PC-9 (cell line): ENCODE results near the gene TUFT1. TPM values are rescaled to one million over a fixed set of nuclear protein-coding genes. Genes with fewer than 3 reads are reported as not detected.
A peak's percentile ranks its signal among the peaks of the same experiment; 100 is the strongest.

ENCODE experiments used
- BruUV-seq: library from RNA; stranded (reverse); fragments of 400-500 nt; replicated peaks from 2 replicates; lab custom pipeline; 2021; lab: Mats Ljungman, UMichigan
- CTCF ChIA-PET: fragments of 300-600 bp; sonication (Branson Sonifier 250); formaldehyde crosslinking; loops from one replicate; lab custom pipeline; 2022; ENCODE audit warnings: antibody characterized with exemption; lab: Charles Lee
- POLR2A ChIA-PET: fragments of 300-600 bp; sonication (Branson Sonifier 250); formaldehyde crosslinking; loops from one replicate; lab custom pipeline; 2022; ENCODE audit warnings: antibody characterized with exemption; ENCODE audit not compliant: unreplicated experiment; lab: Charles Lee
- DNase-seq, 2 experiments: peaks; one replicate each; pipeline versions ENCODE4 v3.0.0 to v3.0.0-alpha.2; 2015 to 2022; ENCODE audit warnings: mixed read lengths in 1 of 2
- H2AFZ ChIP-seq: fragments of 200-600 bp; sonication (generic); 2 replicates; pipeline ENCODE4 v1.8.1; 2017; ENCODE audit warnings: antibody characterized with exemption
- H3F3A ChIP-seq: fragments of 200-600 bp; sonication (generic); 2 replicates; pipeline ENCODE4 v1.8.1; 2017; ENCODE audit warnings: antibody characterized with exemption, mild to moderate bottlenecking, low read depth; ENCODE audit not compliant: insufficient read depth
- H3K27ac ChIP-seq: fragments of 200-600 bp; sonication (generic); 2 replicates; pipeline ENCODE4 v1.6.1; 2016; ENCODE audit warnings: mixed run types
- H3K27me3 ChIP-seq: fragments of 200-600 bp; sonication (generic); 2 replicates; pipeline ENCODE4 v1.6.1; 2016; ENCODE audit warnings: low read depth, mixed run types; ENCODE audit not compliant: insufficient read depth
- H3K36me3 ChIP-seq: fragments of 200-600 bp; sonication (generic); 2 replicates; pipeline ENCODE4 v1.6.1; 2016; ENCODE audit warnings: low read depth, mixed run types
- H3K4me1 ChIP-seq: fragments of 200-600 bp; sonication (generic); replicated peaks from 2 replicates; pipeline ENCODE4 v1.6.1; 2016; ENCODE audit warnings: mixed run types; ENCODE audit not compliant: insufficient read depth
- H3K4me2 ChIP-seq: fragments of 200-600 bp; sonication (generic); 2 replicates; pipeline ENCODE4 v1.6.1; 2017; ENCODE audit warnings: mixed run types
- H3K4me3 ChIP-seq: fragments of 200-600 bp; sonication (generic); 2 replicates; pipeline ENCODE4 v1.6.1; 2016; ENCODE audit warnings: mixed run types
- H3K79me2 ChIP-seq: fragments of 200-600 bp; sonication (generic); 2 replicates; pipeline ENCODE4 v1.6.1; 2017; ENCODE audit warnings: low read depth, mixed run types
- H3K9me2 ChIP-seq: fragments of 200-600 bp; sonication (generic); 2 replicates; pipeline ENCODE4 v1.8.1; 2017; ENCODE audit warnings: mild to moderate bottlenecking; ENCODE audit not compliant: insufficient read depth
- H3K9me3 ChIP-seq: fragments of 200-600 bp; sonication (generic); 2 replicates; pipeline ENCODE4 v1.8.1; 2016; ENCODE audit warnings: low read depth; ENCODE audit not compliant: insufficient read depth
- H4K20me1 ChIP-seq: fragments of 200-600 bp; sonication (generic); 2 replicates; pipeline ENCODE4 v1.8.1; 2017; ENCODE audit not compliant: insufficient read depth
- EZH2 ChIP-seq: fragments of 200-600 bp; sonication (generic); IDR thresholded peaks from 2 replicates; pipeline ENCODE4 v1.8.0; 2017; ENCODE audit warnings: antibody characterized with exemption, low read depth
- intact Hi-C: fragments of 100-400 bp; cut with micrococcal nuclease; formaldehyde crosslinking; loops from one replicate; pipeline ENCODE4 v1.10.0; 2022; ENCODE audit not compliant: unreplicated experiment
- total RNA-seq: library from RNA; stranded (reverse); gene quantifications from 2 replicates; pipeline ENCODE4 v1.2.3, GENCODE V29; 2021
- TF ChIP-seq, protein P1 (sequence below): fragments of 200-600 bp; sonication (generic); conservative IDR thresholded peaks from 2 replicates; pipeline ENCODE4 v1.6.1; 2017; ENCODE audit warnings: mixed run types, antibody characterized with exemption, mild to moderate bottlenecking, moderate library complexity

Gene TUFT1
- total RNA-seq, 1 experiment from 2014 or later = 35.3 TPM

DNA sequence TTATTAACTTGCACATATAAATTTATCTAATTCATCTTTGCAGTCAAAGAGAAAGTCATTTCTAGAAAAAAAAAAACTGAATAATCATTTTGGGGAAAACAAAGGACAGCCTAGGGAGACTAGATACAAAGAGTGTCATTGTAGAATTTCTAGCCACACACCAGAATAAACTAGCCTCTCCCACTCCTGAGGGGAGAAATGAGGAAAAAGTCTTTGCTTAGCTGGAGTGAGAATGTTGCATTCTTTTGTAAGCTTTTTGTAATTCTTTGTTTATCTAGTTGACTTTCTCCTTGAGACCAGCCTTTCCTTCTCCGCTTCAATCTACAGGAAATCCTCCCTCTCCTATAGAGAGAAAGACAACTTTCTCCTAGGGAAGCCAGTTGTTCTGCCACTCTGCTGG is 44.8 kb upstream of the TUFT1 start:
- peak overlapping the region; percentile 73 for H3K27ac ChIP-seq
- H3K79me2 ChIP-seq = no peaks in the 10 kb centered on the region

GRCh38 chr1:151499365-151499764 is 40.7 kb upstream of the TUFT1 start:
- CTCF ChIA-PET = no interaction called here
- POLR2A ChIA-PET = no interaction called here
- Histone ChIP-seq H2AFZ (no peak overlapping the region), H3K27me3 (no peaks in the 10 kb centered on the region), H3K4me1 (peaks cover 31% of the 10 kb centered on the region), H3K27ac (no peak overlapping the region), H3F3A (peaks cover 16% of the 10 kb centered on the region), H3K4me3 (no peak overlapping the region), H4K20me1 (no peaks in the 10 kb centered on the region), H3K4me2 (no peak overlapping the region), H3K9me3 (no peaks in the 10 kb centered on the region), H3K79me2 (no peaks in the 10 kb centered on the region), H3K36me3 (no peaks in the 10 kb centered on the region), H3K9me2 (no peaks in the 10 kb centered on the region)
- DNase-seq = no peak
- intact Hi-C loops = no loop called here
- BruUV-seq = no TSS peak
- TF ChIP-seq EZH2 = no peak
- TF ChIP-seq, protein P1, sequence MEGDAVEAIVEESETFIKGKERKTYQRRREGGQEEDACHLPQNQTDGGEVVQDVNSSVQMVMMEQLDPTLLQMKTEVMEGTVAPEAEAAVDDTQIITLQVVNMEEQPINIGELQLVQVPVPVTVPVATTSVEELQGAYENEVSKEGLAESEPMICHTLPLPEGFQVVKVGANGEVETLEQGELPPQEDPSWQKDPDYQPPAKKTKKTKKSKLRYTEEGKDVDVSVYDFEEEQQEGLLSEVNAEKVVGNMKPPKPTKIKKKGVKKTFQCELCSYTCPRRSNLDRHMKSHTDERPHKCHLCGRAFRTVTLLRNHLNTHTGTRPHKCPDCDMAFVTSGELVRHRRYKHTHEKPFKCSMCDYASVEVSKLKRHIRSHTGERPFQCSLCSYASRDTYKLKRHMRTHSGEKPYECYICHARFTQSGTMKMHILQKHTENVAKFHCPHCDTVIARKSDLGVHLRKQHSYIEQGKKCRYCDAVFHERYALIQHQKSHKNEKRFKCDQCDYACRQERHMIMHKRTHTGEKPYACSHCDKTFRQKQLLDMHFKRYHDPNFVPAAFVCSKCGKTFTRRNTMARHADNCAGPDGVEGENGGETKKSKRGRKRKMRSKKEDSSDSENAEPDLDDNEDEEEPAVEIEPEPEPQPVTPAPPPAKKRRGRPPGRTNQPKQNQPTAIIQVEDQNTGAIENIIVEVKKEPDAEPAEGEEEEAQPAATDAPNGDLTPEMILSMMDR = no peak

More for the DNA sequence above, 44.8 kb upstream of the TUFT1 start:
- peaks cover 25% of the 10 kb centered on the region for H3K4me1 ChIP-seq
- no peaks in the 10 kb centered on the region for H3K9me2 ChIP-seq
- no peak for TF ChIP-seq EZH2
- TF ChIP-seq, protein P1 = no peak
- peak in 1 of 2 experiments; percentile 53 for DNase-seq
- H2AFZ ChIP-seq = no peak overlapping the region
- ChIA-PET POLR2A (interaction anchor here (0.5 to 1.6 kb wide), 9 partner anchors 36 to 497 kb away, joined by 3 to 37 read pairs (median 16); partner anchors contain the start of genes C2CD4D, POGZ and TUFT1), CTCF (interaction anchor here (0.6 to 1.0 kb wide), 6 partner anchors 21 to 344 kb away, joined by 4 to 21 read pairs (median 6); partner anchors contain the start of gene C2CD4D)
- no peaks in the 10 kb centered on the region for H3K36me3 ChIP-seq
- no peaks in the 10 kb centered on the region for H3K27me3 ChIP-seq
- no peak overlapping the region for H3K4me3 ChIP-seq
- peak overlapping the region; percentile 37 for H3K4me2 ChIP-seq
- H4K20me1 ChIP-seq = no peaks in the 10 kb centered on the region
- no peaks in the 10 kb centered on the region for H3K9me3 ChIP-seq
- intact Hi-C loops = loop anchor here (1.0 kb wide), 1 partner anchor 18 kb away; no protein-coding TSS in a partner anchor
- BruUV-seq = no TSS peak
- H3F3A ChIP-seq = peaks cover 27% of the 10 kb centered on the region

GRCh38 chr1:151499930-151500329 is 40.2 kb upstream of the TUFT1 start:
- no peaks in the 10 kb centered on the region for H3K9me2 ChIP-seq
- H3K9me3 ChIP-seq = no peaks in the 10 kb centered on the region
- H3K27ac ChIP-seq = no peak overlapping the region
- intact Hi-C loops = no loop called here
- no TSS peak for BruUV-seq
- TF ChIP-seq, protein P1 = no peak
- TF ChIP-seq EZH2 = no peak
- no peaks in the 10 kb centered on the region for H3K36me3 ChIP-seq
- no peak for DNase-seq
- no peak overlapping the region for H2AFZ ChIP-seq
- peaks cover 13% of the 10 kb centered on the region for H3F3A ChIP-seq
- ChIA-PET POLR2A (interaction anchor here (0.6 kb wide), 1 partner anchor 199 kb away, joined by 4 read pairs; no protein-coding TSS in a partner anchor), CTCF (interaction anchor here (0.7 kb wide), 1 partner anchor 38 kb away, joined by 3 read pairs; no protein-coding TSS in a partner anchor)
- H3K4me2 ChIP-seq = no peak overlapping the region
- no peaks in the 10 kb centered on the region for H3K27me3 ChIP-seq
- peaks cover 27% of the 10 kb centered on the region for H3K4me1 ChIP-seq
- H3K4me3 ChIP-seq = no peak overlapping the region
- H4K20me1 ChIP-seq = no peaks in the 10 kb centered on the region
- H3K79me2 ChIP-seq = no peaks in the 10 kb centered on the region
